Measurements from ENCODE around the gene SDK2.

DNA sequence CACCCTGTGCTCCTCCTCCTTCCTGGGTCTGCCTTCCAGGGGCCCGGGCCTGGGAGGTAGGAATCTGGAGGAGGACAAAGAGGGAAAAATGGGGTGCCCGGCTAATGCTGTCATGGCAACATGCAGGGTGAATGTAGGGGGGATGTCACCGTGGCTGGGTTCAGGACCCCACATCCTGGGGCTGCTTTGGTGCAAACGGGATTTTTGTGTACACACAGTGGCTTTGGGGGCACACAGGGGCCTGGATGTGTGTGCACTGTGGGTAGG is 295.5 kb downstream of the SDK2 start:
- TF ChIP-seq, protein P1, sequence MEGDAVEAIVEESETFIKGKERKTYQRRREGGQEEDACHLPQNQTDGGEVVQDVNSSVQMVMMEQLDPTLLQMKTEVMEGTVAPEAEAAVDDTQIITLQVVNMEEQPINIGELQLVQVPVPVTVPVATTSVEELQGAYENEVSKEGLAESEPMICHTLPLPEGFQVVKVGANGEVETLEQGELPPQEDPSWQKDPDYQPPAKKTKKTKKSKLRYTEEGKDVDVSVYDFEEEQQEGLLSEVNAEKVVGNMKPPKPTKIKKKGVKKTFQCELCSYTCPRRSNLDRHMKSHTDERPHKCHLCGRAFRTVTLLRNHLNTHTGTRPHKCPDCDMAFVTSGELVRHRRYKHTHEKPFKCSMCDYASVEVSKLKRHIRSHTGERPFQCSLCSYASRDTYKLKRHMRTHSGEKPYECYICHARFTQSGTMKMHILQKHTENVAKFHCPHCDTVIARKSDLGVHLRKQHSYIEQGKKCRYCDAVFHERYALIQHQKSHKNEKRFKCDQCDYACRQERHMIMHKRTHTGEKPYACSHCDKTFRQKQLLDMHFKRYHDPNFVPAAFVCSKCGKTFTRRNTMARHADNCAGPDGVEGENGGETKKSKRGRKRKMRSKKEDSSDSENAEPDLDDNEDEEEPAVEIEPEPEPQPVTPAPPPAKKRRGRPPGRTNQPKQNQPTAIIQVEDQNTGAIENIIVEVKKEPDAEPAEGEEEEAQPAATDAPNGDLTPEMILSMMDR (conservative IDR thresholded peaks at IDR 0.05 in 1 of 2, IDR thresholded peaks at IDR 0.05 in 1 of 2; ENCODE audit: extremely low read depth in 1 of 2, insufficient read depth in 1 of 2, low read depth in 1 of 2, low read length in 2 of 2), result no peak
- TF ChIP-seq EZH2 (IDR thresholded peaks at IDR 0.05; ENCODE audit: borderline replicate concordance, low read length), result no peak
